WTC11 (cell line): ENCODE results near the gene TTLL9.

Experiments
- ATF2 ChIP-seq: sonication (generic); formaldehyde crosslinking; IDR thresholded peaks from 2 replicates; pipeline ENCODE4 v1.8.1; 2022; ENCODE audit warnings: low read depth, missing genetic modification reagents, borderline replicate concordance
- CREM ChIP-seq: sonication (generic); formaldehyde crosslinking; IDR thresholded peaks from 2 replicates; pipeline ENCODE4 v1.8.1; 2022; ENCODE audit warnings: mild to moderate bottlenecking, missing genetic modification reagents, moderate library complexity
- IRF2 ChIP-seq: sonication (generic); formaldehyde crosslinking; IDR thresholded peaks from 2 replicates; pipeline ENCODE4 v1.8.0; 2022; ENCODE audit warnings: low read depth, missing genetic modification reagents, borderline replicate concordance
- NR1H2 ChIP-seq: sonication (generic); formaldehyde crosslinking; IDR thresholded peaks from 2 replicates; pipeline ENCODE4 v1.9.0; 2021; ENCODE audit warnings: mild to moderate bottlenecking, moderate library complexity, missing genetic modification reagents
- ZNF423 ChIP-seq: fragments of 250-450 bp; sonication (Bioruptor Pico); IDR thresholded peaks from 2 replicates; pipeline ENCODE4 v2.1.2; 2022; ENCODE audit warnings: mild to moderate bottlenecking, moderate library complexity
- TF ChIP-seq, protein P1 (sequence below): fragments of 200-600 bp; IDR thresholded peaks from 2 replicates; pipeline ENCODE4 v1.8.0; 2022; ENCODE audit warnings: antibody characterized with exemption

DNA sequence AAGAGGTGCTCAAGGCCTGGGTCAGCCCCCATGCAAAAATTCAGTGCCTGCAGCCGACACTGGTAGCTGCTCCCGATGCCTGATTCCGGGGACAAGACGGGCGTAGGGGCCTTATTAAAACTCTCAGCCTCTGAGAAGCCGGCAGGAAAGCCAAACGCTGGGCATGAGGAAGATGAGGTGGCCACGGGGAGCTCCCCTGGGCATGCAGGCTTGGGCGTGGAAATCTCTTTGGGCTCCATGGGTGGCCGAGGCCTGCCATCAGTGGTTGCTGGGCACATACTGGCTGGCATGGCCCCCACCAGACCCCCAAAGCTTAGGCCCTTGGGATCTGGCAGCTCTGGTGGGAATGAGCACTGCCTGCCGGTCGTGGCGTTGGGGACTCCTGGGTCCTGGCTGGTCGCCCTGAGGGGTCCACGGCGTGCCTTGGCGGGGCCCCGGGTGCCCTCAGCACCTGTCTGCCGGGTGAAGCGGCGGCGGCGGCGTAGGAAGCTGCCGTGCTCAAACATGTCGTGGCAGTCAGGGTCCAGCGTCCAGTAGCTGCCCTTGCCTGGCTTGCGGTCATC lies 25.6 kb upstream of the TTLL9 start:
- TF ChIP-seq, protein P1, sequence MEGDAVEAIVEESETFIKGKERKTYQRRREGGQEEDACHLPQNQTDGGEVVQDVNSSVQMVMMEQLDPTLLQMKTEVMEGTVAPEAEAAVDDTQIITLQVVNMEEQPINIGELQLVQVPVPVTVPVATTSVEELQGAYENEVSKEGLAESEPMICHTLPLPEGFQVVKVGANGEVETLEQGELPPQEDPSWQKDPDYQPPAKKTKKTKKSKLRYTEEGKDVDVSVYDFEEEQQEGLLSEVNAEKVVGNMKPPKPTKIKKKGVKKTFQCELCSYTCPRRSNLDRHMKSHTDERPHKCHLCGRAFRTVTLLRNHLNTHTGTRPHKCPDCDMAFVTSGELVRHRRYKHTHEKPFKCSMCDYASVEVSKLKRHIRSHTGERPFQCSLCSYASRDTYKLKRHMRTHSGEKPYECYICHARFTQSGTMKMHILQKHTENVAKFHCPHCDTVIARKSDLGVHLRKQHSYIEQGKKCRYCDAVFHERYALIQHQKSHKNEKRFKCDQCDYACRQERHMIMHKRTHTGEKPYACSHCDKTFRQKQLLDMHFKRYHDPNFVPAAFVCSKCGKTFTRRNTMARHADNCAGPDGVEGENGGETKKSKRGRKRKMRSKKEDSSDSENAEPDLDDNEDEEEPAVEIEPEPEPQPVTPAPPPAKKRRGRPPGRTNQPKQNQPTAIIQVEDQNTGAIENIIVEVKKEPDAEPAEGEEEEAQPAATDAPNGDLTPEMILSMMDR: no peak
- TF ChIP-seq ZNF423 (CRISPR knock-in tag) (no peak), CREM (CRISPR knock-in tag) (no peak), NR1H2 (CRISPR knock-in tag) (no peak), ATF2 (CRISPR knock-in tag) (no peak), IRF2 (CRISPR knock-in tag) (no peak)
